GM23338 (cell line): ENCODE measurements around the gene B4GALT1. TPM values are rescaled to one million over a fixed set of nuclear protein-coding genes. Genes with fewer than 3 reads are reported as not detected.

Experiments
- ATAC-seq: fragments of 200-7000 bp; cut with Tn5 transposase; 3 replicates; pipeline ENCODE4 v1.9.1; 2020
- DNase-seq: peaks from one replicate; pipeline ENCODE4 v3.0.0-alpha.2; 2015; ENCODE audit warnings: low spot score
- H2AFZ ChIP-seq: fragments of 200-600 bp; sonication (generic); 2 replicates; pipeline ENCODE4 v1.8.0; 2016; ENCODE audit warnings: antibody characterized with exemption, mild to moderate bottlenecking, moderate library complexity
- H3F3A ChIP-seq: fragments of 200-600 bp; sonication (generic); replicated peaks from 2 replicates; pipeline ENCODE4 v1.8.0; 2017; ENCODE audit warnings: antibody characterized with exemption, mixed run types, low read depth
- H3K27ac ChIP-seq: fragments of 200-600 bp; sonication (generic); 2 replicates; pipeline ENCODE4 v1.6.1; 2016; ENCODE audit warnings: low read depth
- H3K27me3 ChIP-seq: fragments of 200-600 bp; sonication (generic); 2 replicates; pipeline ENCODE4 v1.8.0; 2016; ENCODE audit warnings: mild to moderate bottlenecking, mixed run types, moderate library complexity; ENCODE audit not compliant: insufficient read depth
- H3K36me3 ChIP-seq: fragments of 200-600 bp; sonication (generic); 2 replicates; pipeline ENCODE4 v1.8.0; 2016; ENCODE audit warnings: mild to moderate bottlenecking; ENCODE audit not compliant: insufficient read depth
- H3K4me1 ChIP-seq: fragments of 200-600 bp; sonication (generic); 2 replicates; pipeline ENCODE4 v1.8.0; 2016; ENCODE audit warnings: mild to moderate bottlenecking, moderate library complexity; ENCODE audit not compliant: insufficient read depth
- H3K4me2 ChIP-seq: fragments of 200-600 bp; sonication (generic); 2 replicates; pipeline ENCODE4 v1.7.1; 2017; ENCODE audit warnings: mixed run types
- H3K4me3 ChIP-seq: fragments of 200-600 bp; sonication (generic); 2 replicates; pipeline ENCODE4 v1.6.1; 2016; ENCODE audit warnings: mixed run types
- H3K79me2 ChIP-seq: fragments of 200-600 bp; sonication (generic); replicated peaks from 2 replicates; pipeline ENCODE4 v1.8.0; 2017; ENCODE audit warnings: mild to moderate bottlenecking; ENCODE audit not compliant: insufficient read depth
- H3K9me2 ChIP-seq: fragments of 200-600 bp; sonication (generic); 2 replicates; pipeline ENCODE4 v1.8.0; 2017; ENCODE audit not compliant: insufficient read depth
- H4K20me1 ChIP-seq: fragments of 200-600 bp; sonication (generic); replicated peaks from 2 replicates; pipeline ENCODE4 v1.8.0; 2017; ENCODE audit warnings: mild to moderate bottlenecking; ENCODE audit not compliant: insufficient read depth
- H3K27ac Mint-ChIP-seq: 2 replicates; pipeline ENCODE4 v1.8.0; 2020; ENCODE audit warnings: inconsistent platforms, mild to moderate bottlenecking, moderate library complexity, mixed read lengths
- H3K27me3 Mint-ChIP-seq: 3 replicates; pipeline ENCODE4 v1.8.0; 2022; ENCODE audit warnings: low read depth, mild to moderate bottlenecking, moderate library complexity, mixed read lengths, inconsistent platforms; ENCODE audit not compliant: insufficient read depth, poor library complexity
- H3K36me3 Mint-ChIP-seq: 3 replicates; pipeline ENCODE4 v1.8.0; 2021; ENCODE audit warnings: low read depth, mild to moderate bottlenecking, inconsistent platforms, moderate library complexity, mixed read lengths
- H3K4me1 Mint-ChIP-seq: 3 replicates; pipeline ENCODE4 v1.8.0; 2020; ENCODE audit warnings: mild to moderate bottlenecking, inconsistent platforms, mixed read lengths
- H3K4me3 Mint-ChIP-seq: 3 replicates; pipeline ENCODE4 v1.8.0; 2021; ENCODE audit warnings: moderate library complexity, mild to moderate bottlenecking, inconsistent platforms, mixed read lengths
- H3K9me3 Mint-ChIP-seq: 3 replicates; pipeline ENCODE4 v1.8.0; 2020; ENCODE audit warnings: moderate library complexity, mild to moderate bottlenecking, inconsistent platforms, mixed read lengths
- CREB1 ChIP-seq: fragments of 250-450 bp; sonication (Bioruptor Pico); IDR thresholded peaks from 2 replicates; pipeline ENCODE4 v1.5.0; 2020; ENCODE audit warnings: low read depth, mild to moderate bottlenecking, moderate library complexity
- EZH2 ChIP-seq: fragments of 200-600 bp; sonication (generic); IDR thresholded peaks from one replicate; pipeline ENCODE4 v1.8.0; 2017; ENCODE audit warnings: antibody characterized with exemption, mild to moderate bottlenecking, low read depth; ENCODE audit not compliant: unreplicated experiment
- EZH2phosphoT487 ChIP-seq: fragments of 200-600 bp; sonication (generic); IDR thresholded peaks from one replicate; pipeline ENCODE4 v1.8.1; 2018; ENCODE audit warnings: antibody characterized with exemption; ENCODE audit not compliant: unreplicated experiment
- NANOG ChIP-seq: IDR thresholded peaks from 2 replicates; pipeline ENCODE4 v1.6.1; 2016; ENCODE audit warnings: antibody characterized with exemption, borderline replicate concordance
- POLR2AphosphoS5 ChIP-seq: IDR thresholded peaks from 2 replicates; pipeline ENCODE4 v1.6.1; 2016; ENCODE audit warnings: antibody characterized with exemption, low read depth
- ZNF114 ChIP-seq: fragments of 250-450 bp; sonication (Bioruptor Pico); IDR thresholded peaks from 2 replicates; pipeline ENCODE4 v1.5.0; 2020; ENCODE audit warnings: mild to moderate bottlenecking, moderate library complexity
- ZNF462 ChIP-seq: fragments of 250-450 bp; sonication (Bioruptor Pico); IDR thresholded peaks from 2 replicates; pipeline ENCODE4 v1.5.0; 2020; ENCODE audit warnings: mild to moderate bottlenecking, moderate library complexity
- polyA plus RNA-seq: library from polyadenylated mRNA; unstranded; fragments of >200 nt; fragmentation: Nextera tagmentation; extraction: Ambion mirVana; gene quantifications from 2 replicates; pipeline ENCODE4 v1.2.1, GENCODE V29; 2016
- total RNA-seq: library from RNA; depleted of rRNA; stranded (reverse); fragments of >200 nt; shearing (Covaris generic); gene quantifications from 2 replicates; pipeline ENCODE4 v1.2.3, GENCODE V29; 2014
- TF ChIP-seq, protein P1 (sequence below), 2 experiments: fragments of 200-600 bp in 1 of 2; sonication (generic) in 1 of 2; conservative IDR thresholded peaks; 2 replicates each; pipeline versions ENCODE4 v1.5.1 to v1.6.1; 2016 to 2017; ENCODE audit warnings: antibody characterized with exemption in 2 of 2, low read depth in 2 of 2, mild to moderate bottlenecking in 2 of 2, moderate library complexity in 1 of 2

The B4GALT1 gene
- total and polyA plus RNA-seq, 2 experiments from 2014 or later: 6.3 to 15.8 TPM

DNA sequence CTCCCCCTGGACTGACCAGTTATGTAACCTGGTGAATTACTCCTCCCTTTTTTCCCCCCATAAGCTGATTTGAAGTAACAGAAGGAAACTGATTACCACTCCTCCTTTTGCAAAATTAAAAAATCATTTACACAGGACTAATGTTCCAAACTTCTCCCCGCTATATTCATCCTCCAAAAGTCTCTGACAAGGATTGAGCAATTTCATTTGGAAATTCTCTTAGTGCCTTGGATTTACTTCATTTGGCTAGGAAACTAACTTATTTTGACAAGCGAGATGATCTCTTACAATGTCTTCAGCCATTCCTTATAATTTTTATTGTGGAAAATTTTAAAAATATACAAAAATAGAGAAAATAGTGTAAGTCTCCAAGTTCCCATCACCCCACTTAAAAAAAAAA lies 15.4 kb upstream of the B4GALT1 start (continued):
- TF ChIP-seq ZNF462 (no peak), EZH2 (no peak)

DNA sequence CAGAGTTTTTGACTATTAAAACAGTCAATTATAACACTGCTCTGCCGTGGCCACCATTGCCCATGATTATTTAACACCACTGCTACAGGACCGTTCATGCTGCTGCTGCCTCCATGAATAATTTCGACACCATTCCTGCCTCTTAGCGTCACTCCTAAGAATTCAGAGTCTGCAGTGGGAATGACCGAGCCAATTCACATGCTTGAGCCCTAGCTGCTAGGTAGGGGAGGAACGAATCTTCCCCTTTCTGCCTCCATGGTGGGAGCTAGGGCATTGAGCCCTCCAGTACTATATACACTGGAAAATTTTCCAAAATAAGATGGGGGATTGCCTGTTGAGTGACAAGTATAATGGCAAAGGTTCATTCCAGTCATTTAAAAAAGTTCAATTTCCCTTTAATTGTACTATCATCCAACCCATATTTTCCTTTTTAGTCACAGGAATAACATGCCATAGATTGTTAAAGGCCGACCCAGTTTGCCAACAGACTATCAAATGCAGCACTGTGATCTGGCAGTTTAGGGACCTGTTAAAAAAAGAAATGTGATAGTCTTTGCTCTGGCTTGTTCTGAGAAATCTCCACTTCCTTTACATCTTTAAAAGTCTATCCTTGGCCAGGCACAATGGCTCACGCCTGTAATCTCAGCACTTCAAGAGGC lies 13.5 kb upstream of the B4GALT1 start:
- Mint-ChIP-seq H3K4me3 (no peak overlapping the region), H3K36me3 (no peaks in the 10 kb centered on the region), H3K4me1 (peaks cover 8% of the 10 kb centered on the region), H3K27me3 (peaks cover 6% of the 10 kb centered on the region), H3K9me3 (no peaks in the 10 kb centered on the region; the same call in 2 of the 3 replicates), H3K27ac (no peak overlapping the region)
- Histone ChIP-seq H2AFZ (no peak overlapping the region), H3K9me2 (no peaks in the 10 kb centered on the region), H3K36me3 (no peaks in the 10 kb centered on the region), H3K4me2 (no peak overlapping the region), H3K4me3 (no peak overlapping the region), H3K27me3 (no peaks in the 10 kb centered on the region), H3F3A (no peaks in the 10 kb centered on the region), H3K79me2 (no peaks in the 10 kb centered on the region), H3K27ac (no peak overlapping the region), H3K4me1 (no peaks in the 10 kb centered on the region), H4K20me1 (no peaks in the 10 kb centered on the region)
- TF ChIP-seq NANOG (no peak), CREB1 (CRISPR knock-in tag) (no peak), EZH2phosphoT487 (no peak), POLR2AphosphoS5 (no peak), ZNF114 (CRISPR knock-in tag) (no peak)
- TF ChIP-seq, protein P1, sequence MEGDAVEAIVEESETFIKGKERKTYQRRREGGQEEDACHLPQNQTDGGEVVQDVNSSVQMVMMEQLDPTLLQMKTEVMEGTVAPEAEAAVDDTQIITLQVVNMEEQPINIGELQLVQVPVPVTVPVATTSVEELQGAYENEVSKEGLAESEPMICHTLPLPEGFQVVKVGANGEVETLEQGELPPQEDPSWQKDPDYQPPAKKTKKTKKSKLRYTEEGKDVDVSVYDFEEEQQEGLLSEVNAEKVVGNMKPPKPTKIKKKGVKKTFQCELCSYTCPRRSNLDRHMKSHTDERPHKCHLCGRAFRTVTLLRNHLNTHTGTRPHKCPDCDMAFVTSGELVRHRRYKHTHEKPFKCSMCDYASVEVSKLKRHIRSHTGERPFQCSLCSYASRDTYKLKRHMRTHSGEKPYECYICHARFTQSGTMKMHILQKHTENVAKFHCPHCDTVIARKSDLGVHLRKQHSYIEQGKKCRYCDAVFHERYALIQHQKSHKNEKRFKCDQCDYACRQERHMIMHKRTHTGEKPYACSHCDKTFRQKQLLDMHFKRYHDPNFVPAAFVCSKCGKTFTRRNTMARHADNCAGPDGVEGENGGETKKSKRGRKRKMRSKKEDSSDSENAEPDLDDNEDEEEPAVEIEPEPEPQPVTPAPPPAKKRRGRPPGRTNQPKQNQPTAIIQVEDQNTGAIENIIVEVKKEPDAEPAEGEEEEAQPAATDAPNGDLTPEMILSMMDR (conservative IDR thresholded peaks at IDR 0.05; ENCODE audit: low read depth in 2 of 2): no peak
- DNase-seq (no peak), ATAC-seq (no peak)
